ENCODE data around the gene TMEM18.
A peak's percentile ranks its signal among the peaks of the same experiment; 100 is the strongest.

TMEM18 gene

DNA sequence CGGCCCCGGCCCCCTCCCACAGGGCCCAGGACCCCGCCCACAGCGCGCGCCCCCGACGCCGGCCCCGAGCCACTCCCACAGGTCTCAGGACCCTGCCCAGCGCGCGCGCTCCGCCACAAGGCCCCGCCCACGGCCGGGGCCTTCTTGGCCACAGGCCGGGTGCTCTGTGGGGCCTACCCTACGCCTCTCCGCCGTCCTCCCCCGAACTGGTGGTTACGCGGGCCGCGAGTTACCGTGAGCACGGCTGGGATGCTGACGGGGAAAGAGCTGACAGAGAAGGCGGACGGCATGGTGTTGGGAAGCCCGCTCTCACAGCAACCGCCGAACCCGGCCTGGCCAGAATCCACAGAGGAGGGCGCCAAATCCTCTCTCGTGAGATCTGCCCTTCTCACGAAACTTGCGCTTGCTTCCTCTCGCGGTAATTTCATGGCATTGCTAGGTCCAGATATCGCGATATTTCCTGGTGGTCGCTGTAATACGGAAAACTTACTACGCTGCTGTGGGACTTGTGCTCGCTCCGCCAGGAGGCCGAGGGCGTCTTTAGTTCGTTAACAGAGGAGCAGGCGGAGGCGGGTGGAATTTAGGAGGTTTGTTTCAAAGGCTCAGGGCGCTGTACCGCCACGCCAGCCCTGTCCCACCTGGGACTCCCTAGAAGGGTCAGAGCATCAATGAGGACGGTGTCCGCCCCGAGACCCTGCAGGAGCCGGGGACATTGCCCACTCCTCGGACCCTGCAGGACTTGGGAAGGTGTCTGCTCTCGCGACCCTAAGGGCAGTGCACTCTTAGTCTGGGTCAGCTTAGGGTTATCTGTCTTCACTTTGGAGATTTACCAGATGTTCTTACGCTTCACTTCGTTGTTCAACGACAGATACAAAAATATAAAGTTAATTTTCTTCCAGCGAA lies at the start of gene TMEM18:
TSS of gene TMEM18 (minus strand) at position 351 of the 903 bp plus-strand sequence. CDS start at position 290, 61 bp downstream.
- ChIA-PET CTCF (interaction anchor here (0.6 kb wide), 1 partner anchor 160 kb away, joined by 3 read pairs; no protein-coding TSS in a partner anchor), POLR2A (ENCODE audit: low non-redundant PET) (no interaction called here)
- peak; percentile 86 for DNase-seq (ENCODE audit: low spot score)
- TF ChIP-seq, protein P1, sequence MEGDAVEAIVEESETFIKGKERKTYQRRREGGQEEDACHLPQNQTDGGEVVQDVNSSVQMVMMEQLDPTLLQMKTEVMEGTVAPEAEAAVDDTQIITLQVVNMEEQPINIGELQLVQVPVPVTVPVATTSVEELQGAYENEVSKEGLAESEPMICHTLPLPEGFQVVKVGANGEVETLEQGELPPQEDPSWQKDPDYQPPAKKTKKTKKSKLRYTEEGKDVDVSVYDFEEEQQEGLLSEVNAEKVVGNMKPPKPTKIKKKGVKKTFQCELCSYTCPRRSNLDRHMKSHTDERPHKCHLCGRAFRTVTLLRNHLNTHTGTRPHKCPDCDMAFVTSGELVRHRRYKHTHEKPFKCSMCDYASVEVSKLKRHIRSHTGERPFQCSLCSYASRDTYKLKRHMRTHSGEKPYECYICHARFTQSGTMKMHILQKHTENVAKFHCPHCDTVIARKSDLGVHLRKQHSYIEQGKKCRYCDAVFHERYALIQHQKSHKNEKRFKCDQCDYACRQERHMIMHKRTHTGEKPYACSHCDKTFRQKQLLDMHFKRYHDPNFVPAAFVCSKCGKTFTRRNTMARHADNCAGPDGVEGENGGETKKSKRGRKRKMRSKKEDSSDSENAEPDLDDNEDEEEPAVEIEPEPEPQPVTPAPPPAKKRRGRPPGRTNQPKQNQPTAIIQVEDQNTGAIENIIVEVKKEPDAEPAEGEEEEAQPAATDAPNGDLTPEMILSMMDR (conservative IDR thresholded peaks at IDR 0.05; ENCODE audit: low read depth) = no peak
- peak within 1 kb of the TSS; percentile 99 for H3K27ac ChIP-seq

DNA sequence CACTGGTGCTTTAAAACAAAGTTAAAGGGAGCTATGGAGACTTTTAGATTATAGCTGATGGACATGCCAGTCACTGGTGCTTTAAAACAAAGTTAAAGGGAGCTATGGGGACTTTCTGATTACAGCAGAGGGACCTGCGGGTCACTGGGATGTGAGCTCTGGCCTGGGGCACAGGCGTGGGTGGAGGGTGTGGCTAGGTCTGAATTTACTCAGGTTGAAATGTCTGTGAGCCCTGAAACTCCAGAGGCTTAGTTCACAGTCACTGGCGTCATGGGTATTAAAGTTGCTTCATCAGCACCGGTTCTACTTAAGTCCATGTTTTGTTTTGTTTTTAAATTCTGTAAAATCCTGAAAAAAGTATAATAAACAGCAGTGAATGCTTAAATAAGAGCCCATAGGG lies 49.0 kb upstream of the TMEM18 start:
- TF ChIP-seq, protein P1 (conservative IDR thresholded peaks at IDR 0.05; ENCODE audit: low read depth) = no peak
- H3K27ac ChIP-seq = no peak overlapping the region
- DNase-seq (ENCODE audit: low spot score) = peak; percentile 5
- CTCF ChIA-PET = interaction anchor here (1.2 kb wide), 1 partner anchor 11 kb away, joined by 5 read pairs; no protein-coding TSS in a partner anchor
- POLR2A ChIA-PET (ENCODE audit: low non-redundant PET) = no interaction called here

DNA sequence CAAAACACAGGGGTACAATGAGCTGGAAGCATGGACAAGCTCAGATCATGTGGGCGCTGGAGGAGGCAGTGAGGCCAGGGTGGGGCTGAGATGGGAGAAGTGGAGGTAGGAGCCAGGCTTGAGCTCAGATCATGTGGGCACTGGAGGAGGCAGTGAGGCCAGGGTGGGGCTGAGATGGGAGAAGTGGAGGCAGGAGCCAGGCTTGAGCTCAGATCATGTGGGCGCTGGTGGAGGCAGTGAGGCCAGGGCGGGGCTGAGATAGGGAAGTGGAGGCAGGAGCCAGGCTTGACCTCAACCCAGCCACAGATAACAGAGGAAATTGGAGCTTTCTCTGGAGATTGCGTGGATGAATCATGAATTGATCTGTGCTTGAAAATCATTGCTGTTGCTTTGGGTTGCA lies 48.3 kb upstream of the TMEM18 start:
- TF ChIP-seq, protein P1 (conservative IDR thresholded peaks at IDR 0.05; ENCODE audit: low read depth) = no peak
- ChIA-PET POLR2A (ENCODE audit: low non-redundant PET) (no interaction called here), CTCF (interaction anchor here (1.2 kb wide), 1 partner anchor 10 kb away, joined by 5 read pairs; no protein-coding TSS in a partner anchor)
- no peak overlapping the region for H3K27ac ChIP-seq
- DNase-seq (ENCODE audit: low spot score) = no peak

DNA sequence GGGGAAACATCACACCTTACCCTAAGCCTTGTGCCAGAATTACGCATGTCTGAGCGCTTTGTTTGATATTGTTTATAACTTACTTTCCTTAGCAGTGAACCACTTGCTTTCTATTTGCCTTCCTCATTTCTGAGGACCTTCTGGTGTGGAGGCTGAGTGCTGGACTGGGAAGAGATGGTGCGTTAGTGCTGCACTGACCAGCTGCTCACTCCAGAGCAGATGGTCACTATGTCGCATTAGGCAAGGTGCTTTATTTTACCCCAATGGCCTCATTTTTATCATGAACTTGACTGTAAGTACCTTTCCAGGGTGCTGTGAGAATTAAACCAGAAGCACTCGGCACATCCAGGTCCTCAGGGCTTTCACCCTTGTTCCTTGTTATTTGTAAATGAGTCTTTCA lies 46.6 kb upstream of the TMEM18 start:
- H3K27ac ChIP-seq = no peak overlapping the region
- CTCF ChIA-PET = interaction anchor here (0.7 kb wide), 1 partner anchor 8 kb away, joined by 3 read pairs; no protein-coding TSS in a partner anchor

DNA sequence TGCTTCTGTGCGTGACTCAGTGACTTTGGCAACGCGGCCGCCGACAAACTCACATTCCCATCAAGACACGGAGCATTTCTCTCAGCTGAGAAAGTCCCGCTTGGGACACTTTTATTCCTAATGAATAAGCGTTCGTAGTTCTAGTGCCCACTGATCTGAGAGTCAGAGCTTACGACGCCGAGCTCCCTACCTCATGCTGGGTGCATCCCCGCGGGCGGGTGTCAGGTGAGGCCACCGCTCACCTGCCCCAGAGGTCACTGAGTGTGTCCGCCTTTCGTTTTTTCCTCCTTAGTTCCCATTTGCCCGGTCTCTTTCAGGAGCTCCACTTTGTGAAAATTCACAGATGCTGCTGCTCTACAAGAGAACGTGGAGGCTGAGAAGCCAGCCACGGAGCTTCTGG lies 43.6 kb upstream of the TMEM18 start:
- ChIA-PET CTCF (no interaction called here), POLR2A (ENCODE audit: low non-redundant PET) (interaction anchor here (0.5 kb wide), 1 partner anchor 491 kb away, joined by 8 read pairs; no protein-coding TSS in a partner anchor)
- DNase-seq (ENCODE audit: low spot score) = no peak
- TF ChIP-seq, protein P1 (conservative IDR thresholded peaks at IDR 0.05; ENCODE audit: low read depth) = no peak
- H3K27ac ChIP-seq = no peak overlapping the region

More for the DNA sequence above, 46.6 kb upstream of the TMEM18 start:
- POLR2A ChIA-PET (ENCODE audit: low non-redundant PET) = no interaction called here
- TF ChIP-seq, protein P1 (conservative IDR thresholded peaks at IDR 0.05; ENCODE audit: low read depth) = no peak
- DNase-seq (ENCODE audit: low spot score) = no peak

DNA sequence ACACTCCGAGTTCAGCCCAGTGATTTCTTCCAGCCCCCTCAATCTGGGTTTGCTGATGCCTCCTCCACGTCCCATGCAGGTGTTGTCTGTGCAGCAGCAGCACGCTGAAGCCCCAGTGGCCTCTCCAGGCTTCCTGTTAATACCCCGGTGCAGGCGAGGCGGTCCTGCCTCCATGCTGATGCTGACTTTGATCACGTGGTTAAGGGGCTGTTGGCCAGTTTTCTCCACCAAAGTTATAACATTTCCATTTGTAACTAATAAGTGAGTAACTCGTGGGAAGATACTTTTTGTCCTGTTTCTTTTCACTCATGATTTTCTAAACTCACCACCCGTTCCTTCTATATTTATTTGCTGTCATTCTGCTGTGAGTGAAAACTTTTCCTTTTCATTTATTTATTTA lies 42.5 kb upstream of the TMEM18 start:
- H3K27ac ChIP-seq = no peak overlapping the region
- TF ChIP-seq, protein P1 (conservative IDR thresholded peaks at IDR 0.05; ENCODE audit: low read depth) = no peak
- CTCF ChIA-PET = no interaction called here
- DNase-seq (ENCODE audit: low spot score) = no peak
- POLR2A ChIA-PET (ENCODE audit: low non-redundant PET) = no interaction called here
